Measurements from ENCODE around the gene ACAP2.
"Not testable (repeated sequence)": the region's sequence is repeated elsewhere in the genome, so short reads cannot be mapped to it uniquely, and the experiment has no call there.

ACAP2 gene

GRCh38 chr3:195236801-195237570 lies 205.8 kb downstream of the ACAP2 start:
- Histone ChIP-seq H3K9me3 (no peaks in the 10 kb centered on the region), H3K4me1 (ENCODE audit: control insufficient read depth in 1 of 2, insufficient read depth in 1 of 2, low read depth in 1 of 2, low read length in 1 of 2) (no peaks in the 10 kb centered on the region), H3K27me3 (no peaks in the 10 kb centered on the region), H3K4me3 (ENCODE audit: low read depth in 1 of 2, low read length in 1 of 2) (no peak overlapping the region), H3K27ac (no peak overlapping the region), H3K36me3 (no peaks in the 10 kb centered on the region)
- TF ChIP-seq CTCF (IDR thresholded peaks at IDR 0.05), result no peak

GRCh38 chr3:195236076-195236798 lies 206.6 kb downstream of the ACAP2 start:
- H3K27me3 ChIP-seq, result no peaks in the 10 kb centered on the region
- no peaks in the 10 kb centered on the region for H3K9me3 ChIP-seq
- H3K27ac ChIP-seq, result no peak overlapping the region
- no peaks in the 10 kb centered on the region for H3K4me1 ChIP-seq (ENCODE audit: control insufficient read depth in 1 of 2, insufficient read depth in 1 of 2, low read depth in 1 of 2, low read length in 1 of 2)
- no peak for TF ChIP-seq CTCF (IDR thresholded peaks at IDR 0.05)
- H3K36me3 ChIP-seq, result no peaks in the 10 kb centered on the region
- H3K4me3 ChIP-seq (ENCODE audit: low read depth in 1 of 2, low read length in 1 of 2), result no peak overlapping the region

GRCh38 chr3:195230244-195230643 lies 212.6 kb downstream of the ACAP2 start:
- Histone ChIP-seq H3K4me1 (ENCODE audit: control insufficient read depth in 1 of 2, insufficient read depth in 1 of 2, low read depth in 1 of 2, low read length in 1 of 2) (no peaks in the 10 kb centered on the region), H3K27ac (no peak overlapping the region), H3K4me3 (ENCODE audit: low read depth in 1 of 2, low read length in 1 of 2) (no peak overlapping the region), H3K36me3 (no peaks in the 10 kb centered on the region), H3K9me3 (no peaks in the 10 kb centered on the region), H3K27me3 (no peaks in the 10 kb centered on the region)
- TF ChIP-seq CTCF (IDR thresholded peaks at IDR 0.05), result no peak

- not testable (repeated sequence) for H3K27ac ChIP-seq; H3K27me3 ChIP-seq; H3K4me1 ChIP-seq (ENCODE audit: control insufficient read depth in 1 of 2, insufficient read depth in 1 of 2, low read depth in 1 of 2, low read length in 1 of 2); H3K4me3 ChIP-seq (ENCODE audit: low read depth in 1 of 2, low read length in 1 of 2); H3K36me3 ChIP-seq; H3K9me3 ChIP-seq
Measured at GRCh38 chr3:195228886-195229285, 213.9 kb downstream of the ACAP2 start.

GRCh38 chr3:195227871-195228270 lies 214.9 kb downstream of the ACAP2 start:
- no peaks in the 10 kb centered on the region for H3K36me3 ChIP-seq
- H3K4me3 ChIP-seq (ENCODE audit: low read depth in 1 of 2, low read length in 1 of 2), result no peak overlapping the region
- no peaks in the 10 kb centered on the region for H3K9me3 ChIP-seq
- no peak for TF ChIP-seq CTCF (IDR thresholded peaks at IDR 0.05)
- no peak overlapping the region for H3K27ac ChIP-seq
- no peaks in the 10 kb centered on the region for H3K4me1 ChIP-seq (ENCODE audit: control insufficient read depth in 1 of 2, insufficient read depth in 1 of 2, low read depth in 1 of 2, low read length in 1 of 2)
- H3K27me3 ChIP-seq, result no peaks in the 10 kb centered on the region

GRCh38 chr3:195226900-195227447 lies 215.8 kb downstream of the ACAP2 start:
- no peak for TF ChIP-seq CTCF (IDR thresholded peaks at IDR 0.05)
- Histone ChIP-seq H3K36me3 (no peaks in the 10 kb centered on the region), H3K4me1 (ENCODE audit: control insufficient read depth in 1 of 2, insufficient read depth in 1 of 2, low read depth in 1 of 2, low read length in 1 of 2) (no peaks in the 10 kb centered on the region), H3K4me3 (ENCODE audit: low read depth in 1 of 2, low read length in 1 of 2) (no peak overlapping the region), H3K9me3 (no peaks in the 10 kb centered on the region), H3K27ac (no peak overlapping the region), H3K27me3 (no peaks in the 10 kb centered on the region)
